Measurements from ENCODE around the gene EEF1G. TPM values are rescaled to one million over a fixed set of nuclear protein-coding genes. Genes with fewer than 3 reads are reported as not detected.
A peak's percentile ranks its signal among the peaks of the same experiment; 100 is the strongest.

The EEF1G gene
- total and polyA plus RNA-seq, 2 of the 13 experiments (the other 11 are each of a cell fraction or from before 2014, with no cell fraction given) = 1,787 to 2,144 TPM

DNA sequence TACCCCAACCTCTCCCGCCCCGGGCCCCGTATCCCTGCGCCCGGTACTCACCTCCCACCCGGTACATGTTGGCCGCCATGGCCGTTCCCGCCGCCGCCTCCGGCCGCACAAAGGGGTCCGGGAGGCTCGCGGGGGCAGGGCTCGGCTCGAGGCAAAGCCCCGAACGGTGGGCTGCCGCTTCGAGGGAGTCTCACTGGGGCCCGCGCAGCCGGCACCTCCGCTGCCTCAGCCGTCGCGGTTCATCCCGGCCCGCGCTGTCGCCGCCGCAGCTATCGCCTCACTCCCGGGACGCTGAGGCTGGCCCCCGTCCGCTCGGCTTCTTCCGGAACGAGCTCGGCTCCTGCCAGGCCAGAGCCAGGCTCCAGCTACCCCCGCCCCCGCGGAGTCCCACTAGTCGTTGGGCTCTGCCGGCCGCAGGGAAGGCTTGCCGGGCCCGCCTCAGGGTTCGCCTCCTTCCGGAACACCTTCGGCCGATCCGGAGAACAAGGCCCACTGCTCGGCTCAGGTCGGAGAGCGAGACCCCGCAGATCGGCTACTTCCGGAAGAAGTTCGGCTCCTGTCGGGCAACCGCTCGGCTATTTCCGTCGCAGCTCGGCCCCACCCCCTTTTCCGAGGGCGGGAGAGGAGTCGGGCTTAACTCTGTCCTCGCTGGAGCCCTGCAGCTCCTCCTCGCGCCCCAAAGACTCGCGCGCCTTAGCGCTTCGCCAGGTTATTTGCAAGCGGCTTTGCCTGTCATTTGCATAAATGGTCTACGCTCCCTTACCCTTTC is 27.9 kb upstream of the EEF1G start, which contains the start of gene MTA2 (continued):
- TF ChIP-seq ZNF564 (CRISPR knock-in tag; IDR thresholded peaks at IDR 0.05) = peak; percentile 79; the same call in 1 of the 2 replicates
- peak in 1 of 2 experiments; percentile 72; a peak in 2 of 4 replicates for TF ChIP-seq POLR2A (IDR thresholded peaks at IDR 0.05; ENCODE audit: insufficient read depth in 1 of 2, low read depth in 2 of 2, low read length in 2 of 2)
- TF ChIP-seq PAF1 (CRISPR knock-in tag; IDR thresholded peaks at IDR 0.05) = no peak
- no peak for TF ChIP-seq ZNF3 (CRISPR knock-in tag; IDR thresholded peaks at IDR 0.05)
- TF ChIP-seq ZNF484 (CRISPR knock-in tag; IDR thresholded peaks at IDR 0.05; ENCODE audit: borderline replicate concordance, low read depth) = no peak
- TF ChIP-seq CREBL2 (CRISPR knock-in tag; IDR thresholded peaks at IDR 0.05; ENCODE audit: borderline replicate concordance) = no peak; the same call in 1 of the 2 replicates
- no peak for TF ChIP-seq ZNF253 (CRISPR knock-in tag; IDR thresholded peaks at IDR 0.05; ENCODE audit: borderline replicate concordance)
- TF ChIP-seq, protein P1, sequence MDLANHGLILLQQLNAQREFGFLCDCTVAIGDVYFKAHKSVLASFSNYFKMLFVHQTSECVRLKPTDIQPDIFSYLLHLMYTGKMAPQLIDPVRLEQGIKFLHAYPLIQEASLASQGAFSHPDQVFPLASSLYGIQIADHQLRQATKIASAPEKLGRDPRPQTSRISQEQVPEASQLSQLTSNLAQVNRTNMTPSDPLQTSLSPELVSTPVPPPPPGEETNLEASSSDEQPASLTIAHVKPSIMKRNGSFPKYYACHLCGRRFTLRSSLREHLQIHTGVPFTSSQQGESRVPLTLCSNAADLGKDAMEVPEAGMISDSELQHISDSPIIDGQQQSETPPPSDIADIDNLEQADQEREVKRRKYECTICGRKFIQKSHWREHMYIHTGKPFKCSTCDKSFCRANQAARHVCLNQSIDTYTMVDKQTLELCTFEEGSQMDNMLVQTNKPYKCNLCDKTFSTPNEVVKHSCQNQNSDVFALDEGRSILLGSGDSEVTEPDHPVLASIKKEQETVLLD (CRISPR knock-in tag; IDR thresholded peaks at IDR 0.05; ENCODE audit: low read depth) = peak; percentile 63; the same call in 1 of the 2 replicates
- peak; percentile 41; the same call in 1 of the 2 replicates for TF ChIP-seq ERF (CRISPR knock-in tag; IDR thresholded peaks at IDR 0.05)
- no peak for TF ChIP-seq PLRG1 (conservative IDR thresholded peaks at IDR 0.05)
- no peak for TF ChIP-seq ATF7 (IDR thresholded peaks at IDR 0.05)
- TF ChIP-seq ATF7 (CRISPR knock-in tag; IDR thresholded peaks at IDR 0.05) = no peak
- TF ChIP-seq NONO (IDR thresholded peaks at IDR 0.05) = no peak
- TF ChIP-seq NONO (CRISPR knock-in tag; conservative IDR thresholded peaks at IDR 0.05) = peak; percentile 90
- peak; percentile 79 for TF ChIP-seq GABPB1 (CRISPR knock-in tag; IDR thresholded peaks at IDR 0.05)
- no peak for TF ChIP-seq NAIF1 (CRISPR knock-in tag; IDR thresholded peaks at IDR 0.05; ENCODE audit: borderline replicate concordance)
- no peak for TF ChIP-seq TBP (CRISPR knock-in tag; IDR thresholded peaks at IDR 0.05)
- 0 out of 2 replicates have a peak, but pooled peaks have one; percentile 31 for TF ChIP-seq ZBTB7B (CRISPR knock-in tag; IDR thresholded peaks at IDR 0.05)
- no peak for TF ChIP-seq NFYC (CRISPR knock-in tag; IDR thresholded peaks at IDR 0.05)
- peak; percentile 79 for TF ChIP-seq SAP130 (CRISPR knock-in tag; IDR thresholded peaks at IDR 0.05; ENCODE audit: low read depth)
- no peak for TF ChIP-seq MLXIP (CRISPR knock-in tag; IDR thresholded peaks at IDR 0.05; ENCODE audit: borderline replicate concordance)
- TF ChIP-seq SETDB1 (CRISPR knock-in tag; IDR thresholded peaks at IDR 0.05; ENCODE audit: borderline replicate concordance) = no peak
- no peak for TF ChIP-seq PCBP1 (IDR thresholded peaks at IDR 0.05; ENCODE audit: borderline replicate concordance, low read depth, low read length)
- TF ChIP-seq ZNF619 (CRISPR knock-in tag; IDR thresholded peaks at IDR 0.05) = 0 out of 2 replicates have a peak, but pooled peaks have one; percentile 35

All from HepG2 (cell line).